DOHH2 (cell line): ENCODE data around the gene FOXO4.

Experiments
- EZH2phosphoT487 ChIP-seq: fragments of 200-600 bp; sonication (generic); IDR thresholded peaks from 2 replicates; pipeline ENCODE4 v1.6.1; 2017; ENCODE audit warnings: borderline replicate concordance, mild to moderate bottlenecking, antibody characterized with exemption, low read length, moderate library complexity, mixed read lengths
- TF ChIP-seq, protein P1 (sequence below): fragments of 200-600 bp; sonication (generic); IDR thresholded peaks from one replicate; pipeline ENCODE4 v1.5.1; 2014; ENCODE audit warnings: antibody characterized with exemption, mild to moderate bottlenecking, low read depth, low read length; ENCODE audit not compliant: poor library complexity, severe bottlenecking

DNA sequence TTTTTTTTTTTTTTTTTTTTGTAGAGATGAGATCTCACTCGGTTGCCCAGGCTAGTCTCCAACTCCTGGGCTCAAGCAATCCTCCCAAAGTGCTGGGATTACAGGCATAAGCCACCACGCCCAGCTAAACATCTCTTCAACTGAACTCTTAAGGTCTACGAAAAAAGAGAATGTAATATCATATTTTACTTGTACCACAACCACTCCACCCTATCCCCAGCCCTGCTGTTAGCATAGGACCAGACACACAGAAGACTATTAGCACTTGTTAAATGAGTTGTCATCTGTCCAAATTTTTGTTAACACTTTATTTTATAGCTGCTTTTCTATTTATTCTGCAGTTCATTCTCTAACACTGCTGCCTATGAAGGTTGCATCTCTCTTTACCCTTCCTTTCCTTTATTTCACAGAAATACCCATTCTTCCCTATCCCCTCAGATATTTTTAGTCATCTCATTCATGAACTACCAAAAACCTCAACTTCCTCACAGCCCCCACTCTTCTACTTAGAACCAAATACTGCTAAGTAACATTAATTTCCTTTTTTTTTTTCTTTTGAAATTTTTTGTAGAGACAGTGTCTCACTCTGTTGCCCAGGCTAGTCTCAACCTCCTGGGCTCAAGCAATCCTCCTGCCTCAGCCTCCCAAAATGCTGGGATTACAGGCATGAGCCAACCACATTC is 37.7 kb upstream of the FOXO4 start:
- TF ChIP-seq, protein P1, sequence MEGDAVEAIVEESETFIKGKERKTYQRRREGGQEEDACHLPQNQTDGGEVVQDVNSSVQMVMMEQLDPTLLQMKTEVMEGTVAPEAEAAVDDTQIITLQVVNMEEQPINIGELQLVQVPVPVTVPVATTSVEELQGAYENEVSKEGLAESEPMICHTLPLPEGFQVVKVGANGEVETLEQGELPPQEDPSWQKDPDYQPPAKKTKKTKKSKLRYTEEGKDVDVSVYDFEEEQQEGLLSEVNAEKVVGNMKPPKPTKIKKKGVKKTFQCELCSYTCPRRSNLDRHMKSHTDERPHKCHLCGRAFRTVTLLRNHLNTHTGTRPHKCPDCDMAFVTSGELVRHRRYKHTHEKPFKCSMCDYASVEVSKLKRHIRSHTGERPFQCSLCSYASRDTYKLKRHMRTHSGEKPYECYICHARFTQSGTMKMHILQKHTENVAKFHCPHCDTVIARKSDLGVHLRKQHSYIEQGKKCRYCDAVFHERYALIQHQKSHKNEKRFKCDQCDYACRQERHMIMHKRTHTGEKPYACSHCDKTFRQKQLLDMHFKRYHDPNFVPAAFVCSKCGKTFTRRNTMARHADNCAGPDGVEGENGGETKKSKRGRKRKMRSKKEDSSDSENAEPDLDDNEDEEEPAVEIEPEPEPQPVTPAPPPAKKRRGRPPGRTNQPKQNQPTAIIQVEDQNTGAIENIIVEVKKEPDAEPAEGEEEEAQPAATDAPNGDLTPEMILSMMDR = no peak
- no peak for TF ChIP-seq EZH2phosphoT487
